GM23338 (cell line): ENCODE data around the gene ABCB6. TPM values are rescaled to one million over a fixed set of nuclear protein-coding genes. Genes with fewer than 3 reads are reported as not detected.

ENCODE experiments used
- ATAC-seq: fragments of 200-7000 bp; cut with Tn5 transposase; 3 replicates; pipeline ENCODE4 v1.9.1; 2020
- DNase-seq: peaks from one replicate; pipeline ENCODE4 v3.0.0-alpha.2; 2015; ENCODE audit warnings: low spot score
- H2AFZ ChIP-seq: fragments of 200-600 bp; sonication (generic); 2 replicates; pipeline ENCODE4 v1.8.0; 2016; ENCODE audit warnings: antibody characterized with exemption, mild to moderate bottlenecking, moderate library complexity
- H3F3A ChIP-seq: fragments of 200-600 bp; sonication (generic); replicated peaks from 2 replicates; pipeline ENCODE4 v1.8.0; 2017; ENCODE audit warnings: antibody characterized with exemption, mixed run types, low read depth
- H3K27ac ChIP-seq: fragments of 200-600 bp; sonication (generic); 2 replicates; pipeline ENCODE4 v1.6.1; 2016; ENCODE audit warnings: low read depth
- H3K27me3 ChIP-seq: fragments of 200-600 bp; sonication (generic); 2 replicates; pipeline ENCODE4 v1.8.0; 2016; ENCODE audit warnings: mild to moderate bottlenecking, mixed run types, moderate library complexity; ENCODE audit not compliant: insufficient read depth
- H3K36me3 ChIP-seq: fragments of 200-600 bp; sonication (generic); 2 replicates; pipeline ENCODE4 v1.8.0; 2016; ENCODE audit warnings: mild to moderate bottlenecking; ENCODE audit not compliant: insufficient read depth
- H3K4me1 ChIP-seq: fragments of 200-600 bp; sonication (generic); 2 replicates; pipeline ENCODE4 v1.8.0; 2016; ENCODE audit warnings: mild to moderate bottlenecking, moderate library complexity; ENCODE audit not compliant: insufficient read depth
- H3K4me2 ChIP-seq: fragments of 200-600 bp; sonication (generic); 2 replicates; pipeline ENCODE4 v1.7.1; 2017; ENCODE audit warnings: mixed run types
- H3K4me3 ChIP-seq: fragments of 200-600 bp; sonication (generic); 2 replicates; pipeline ENCODE4 v1.6.1; 2016; ENCODE audit warnings: mixed run types
- H3K79me2 ChIP-seq: fragments of 200-600 bp; sonication (generic); replicated peaks from 2 replicates; pipeline ENCODE4 v1.8.0; 2017; ENCODE audit warnings: mild to moderate bottlenecking; ENCODE audit not compliant: insufficient read depth
- H3K9me2 ChIP-seq: fragments of 200-600 bp; sonication (generic); 2 replicates; pipeline ENCODE4 v1.8.0; 2017; ENCODE audit not compliant: insufficient read depth
- H4K20me1 ChIP-seq: fragments of 200-600 bp; sonication (generic); replicated peaks from 2 replicates; pipeline ENCODE4 v1.8.0; 2017; ENCODE audit warnings: mild to moderate bottlenecking; ENCODE audit not compliant: insufficient read depth
- H3K27ac Mint-ChIP-seq: 2 replicates; pipeline ENCODE4 v1.8.0; 2020; ENCODE audit warnings: inconsistent platforms, mild to moderate bottlenecking, moderate library complexity, mixed read lengths
- H3K27me3 Mint-ChIP-seq: 3 replicates; pipeline ENCODE4 v1.8.0; 2022; ENCODE audit warnings: low read depth, mild to moderate bottlenecking, moderate library complexity, mixed read lengths, inconsistent platforms; ENCODE audit not compliant: insufficient read depth, poor library complexity
- H3K36me3 Mint-ChIP-seq: 3 replicates; pipeline ENCODE4 v1.8.0; 2021; ENCODE audit warnings: low read depth, mild to moderate bottlenecking, inconsistent platforms, moderate library complexity, mixed read lengths
- H3K4me1 Mint-ChIP-seq: 3 replicates; pipeline ENCODE4 v1.8.0; 2020; ENCODE audit warnings: mild to moderate bottlenecking, inconsistent platforms, mixed read lengths
- H3K4me3 Mint-ChIP-seq: 3 replicates; pipeline ENCODE4 v1.8.0; 2021; ENCODE audit warnings: moderate library complexity, mild to moderate bottlenecking, inconsistent platforms, mixed read lengths
- H3K9me3 Mint-ChIP-seq: 3 replicates; pipeline ENCODE4 v1.8.0; 2020; ENCODE audit warnings: moderate library complexity, mild to moderate bottlenecking, inconsistent platforms, mixed read lengths
- STAT1 ChIP-seq: IDR thresholded peaks from one replicate; pipeline ENCODE4 v1.6.1; 2016; ENCODE audit warnings: antibody characterized with exemption; ENCODE audit not compliant: unreplicated experiment
- ZNF331 ChIP-seq: fragments of 250-450 bp; sonication (Bioruptor Pico); IDR thresholded peaks from 2 replicates; pipeline ENCODE4 v1.5.0; 2020; ENCODE audit warnings: low read depth, mild to moderate bottlenecking, moderate library complexity
- polyA plus RNA-seq: library from polyadenylated mRNA; unstranded; fragments of >200 nt; fragmentation: Nextera tagmentation; extraction: Ambion mirVana; gene quantifications from 2 replicates; pipeline ENCODE4 v1.2.1, GENCODE V29; 2016
- total RNA-seq: library from RNA; depleted of rRNA; stranded (reverse); fragments of >200 nt; shearing (Covaris generic); gene quantifications from 2 replicates; pipeline ENCODE4 v1.2.3, GENCODE V29; 2014
- TF ChIP-seq, protein P1 (sequence below): fragments of 250-450 bp; sonication (Bioruptor Pico); IDR thresholded peaks from 2 replicates; pipeline ENCODE4 v1.5.0; 2020; ENCODE audit warnings: mild to moderate bottlenecking, moderate library complexity
- TF ChIP-seq, protein P2 (sequence below), 2 experiments: fragments of 200-600 bp in 1 of 2; sonication (generic) in 1 of 2; conservative IDR thresholded peaks; 2 replicates each; pipeline versions ENCODE4 v1.5.1 to v1.6.1; 2016 to 2017; ENCODE audit warnings: antibody characterized with exemption in 2 of 2, low read depth in 2 of 2, mild to moderate bottlenecking in 2 of 2, moderate library complexity in 1 of 2

ABCB6 gene
- total and polyA plus RNA-seq, 2 experiments from 2014 or later = 26.2 to 35.1 TPM

DNA sequence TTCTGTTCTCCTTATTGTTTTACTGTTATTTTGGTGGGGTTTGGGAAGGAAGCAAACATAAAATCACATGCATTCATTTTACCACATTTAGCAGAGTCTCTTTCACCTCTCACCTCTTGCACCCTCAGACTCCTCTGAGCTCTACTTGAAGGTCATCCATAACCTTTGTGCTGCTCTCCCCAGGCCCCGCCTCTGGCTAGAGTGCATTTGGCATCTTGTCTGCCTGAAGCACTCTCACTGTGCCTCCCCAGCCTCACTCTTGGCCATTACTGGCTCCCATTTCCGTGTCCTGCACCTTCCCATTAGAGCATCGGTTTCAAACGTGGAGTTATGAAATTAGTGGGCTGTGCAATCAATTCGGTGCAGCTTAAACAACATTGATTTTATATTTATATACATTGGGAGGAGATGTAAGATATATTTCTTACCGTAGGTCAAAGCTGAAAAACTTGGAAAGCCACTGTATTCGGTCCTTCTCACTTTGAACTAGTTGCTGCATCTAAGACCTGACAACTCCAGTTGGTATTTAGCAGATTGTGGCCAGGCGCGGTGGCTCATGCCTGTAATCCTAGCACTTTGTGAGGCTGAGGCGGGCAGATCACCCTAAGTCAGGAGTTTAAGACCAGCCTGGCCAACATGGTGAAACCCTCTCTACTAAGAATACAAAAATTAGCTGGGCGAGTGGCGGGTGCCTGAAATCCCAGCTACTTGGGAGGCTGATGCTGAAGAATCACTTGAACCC is 19.1 kb downstream of the ABCB6 start (continued):
- TF ChIP-seq, protein P1, sequence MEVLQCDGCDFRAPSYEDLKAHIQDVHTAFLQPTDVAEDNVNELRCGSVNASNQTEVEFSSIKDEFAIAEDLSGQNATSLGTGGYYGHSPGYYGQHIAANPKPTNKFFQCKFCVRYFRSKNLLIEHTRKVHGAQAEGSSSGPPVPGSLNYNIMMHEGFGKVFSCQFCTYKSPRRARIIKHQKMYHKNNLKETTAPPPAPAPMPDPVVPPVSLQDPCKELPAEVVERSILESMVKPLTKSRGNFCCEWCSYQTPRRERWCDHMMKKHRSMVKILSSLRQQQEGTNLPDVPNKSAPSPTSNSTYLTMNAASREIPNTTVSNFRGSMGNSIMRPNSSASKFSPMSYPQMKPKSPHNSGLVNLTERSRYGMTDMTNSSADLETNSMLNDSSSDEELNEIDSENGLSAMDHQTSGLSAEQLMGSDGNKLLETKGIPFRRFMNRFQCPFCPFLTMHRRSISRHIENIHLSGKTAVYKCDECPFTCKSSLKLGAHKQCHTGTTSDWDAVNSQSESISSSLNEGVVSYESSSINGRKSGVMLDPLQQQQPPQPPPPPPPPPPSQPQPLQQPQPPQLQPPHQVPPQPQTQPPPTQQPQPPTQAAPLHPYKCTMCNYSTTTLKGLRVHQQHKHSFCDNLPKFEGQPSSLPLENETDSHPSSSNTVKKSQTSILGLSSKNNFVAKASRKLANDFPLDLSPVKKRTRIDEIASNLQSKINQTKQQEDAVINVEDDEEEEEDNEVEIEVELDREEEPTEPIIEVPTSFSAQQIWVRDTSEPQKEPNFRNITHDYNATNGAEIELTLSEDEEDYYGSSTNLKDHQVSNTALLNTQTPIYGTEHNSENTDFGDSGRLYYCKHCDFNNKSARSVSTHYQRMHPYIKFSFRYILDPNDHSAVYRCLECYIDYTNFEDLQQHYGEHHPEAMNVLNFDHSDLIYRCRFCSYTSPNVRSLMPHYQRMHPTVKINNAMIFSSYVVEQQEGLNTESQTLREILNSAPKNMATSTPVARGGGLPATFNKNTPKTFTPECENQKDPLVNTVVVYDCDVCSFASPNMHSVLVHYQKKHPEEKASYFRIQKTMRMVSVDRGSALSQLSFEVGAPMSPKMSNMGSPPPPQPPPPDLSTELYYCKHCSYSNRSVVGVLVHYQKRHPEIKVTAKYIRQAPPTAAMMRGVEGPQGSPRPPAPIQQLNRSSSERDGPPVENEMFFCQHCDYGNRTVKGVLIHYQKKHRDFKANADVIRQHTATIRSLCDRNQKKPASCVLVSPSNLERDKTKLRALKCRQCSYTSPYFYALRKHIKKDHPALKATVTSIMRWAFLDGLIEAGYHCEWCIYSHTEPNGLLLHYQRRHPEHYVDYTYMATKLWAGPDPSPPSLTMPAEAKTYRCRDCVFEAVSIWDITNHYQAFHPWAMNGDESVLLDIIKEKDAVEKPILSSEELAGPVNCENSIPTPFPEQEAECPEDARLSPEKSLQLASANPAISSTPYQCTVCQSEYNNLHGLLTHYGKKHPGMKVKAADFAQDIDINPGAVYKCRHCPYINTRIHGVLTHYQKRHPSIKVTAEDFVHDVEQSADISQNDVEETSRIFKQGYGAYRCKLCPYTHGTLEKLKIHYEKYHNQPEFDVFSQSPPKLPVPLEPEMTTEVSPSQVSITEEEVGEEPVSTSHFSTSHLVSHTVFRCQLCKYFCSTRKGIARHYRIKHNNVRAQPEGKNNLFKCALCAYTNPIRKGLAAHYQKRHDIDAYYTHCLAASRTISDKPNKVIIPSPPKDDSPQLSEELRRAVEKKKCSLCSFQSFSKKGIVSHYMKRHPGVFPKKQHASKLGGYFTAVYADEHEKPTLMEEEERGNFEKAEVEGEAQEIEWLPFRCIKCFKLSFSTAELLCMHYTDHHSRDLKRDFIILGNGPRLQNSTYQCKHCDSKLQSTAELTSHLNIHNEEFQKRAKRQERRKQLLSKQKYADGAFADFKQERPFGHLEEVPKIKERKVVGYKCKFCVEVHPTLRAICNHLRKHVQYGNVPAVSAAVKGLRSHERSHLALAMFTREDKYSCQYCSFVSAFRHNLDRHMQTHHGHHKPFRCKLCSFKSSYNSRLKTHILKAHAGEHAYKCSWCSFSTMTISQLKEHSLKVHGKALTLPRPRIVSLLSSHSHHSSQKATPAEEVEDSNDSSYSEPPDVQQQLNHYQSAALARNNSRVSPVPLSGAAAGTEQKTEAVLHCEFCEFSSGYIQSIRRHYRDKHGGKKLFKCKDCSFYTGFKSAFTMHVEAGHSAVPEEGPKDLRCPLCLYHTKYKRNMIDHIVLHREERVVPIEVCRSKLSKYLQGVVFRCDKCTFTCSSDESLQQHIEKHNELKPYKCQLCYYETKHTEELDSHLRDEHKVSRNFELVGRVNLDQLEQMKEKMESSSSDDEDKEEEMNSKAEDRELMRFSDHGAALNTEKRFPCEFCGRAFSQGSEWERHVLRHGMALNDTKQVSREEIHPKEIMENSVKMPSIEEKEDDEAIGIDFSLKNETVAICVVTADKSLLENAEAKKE (CRISPR knock-in tag) = no peak
- no peak for TF ChIP-seq ZNF331 (CRISPR knock-in tag)
- TF ChIP-seq, protein P2, sequence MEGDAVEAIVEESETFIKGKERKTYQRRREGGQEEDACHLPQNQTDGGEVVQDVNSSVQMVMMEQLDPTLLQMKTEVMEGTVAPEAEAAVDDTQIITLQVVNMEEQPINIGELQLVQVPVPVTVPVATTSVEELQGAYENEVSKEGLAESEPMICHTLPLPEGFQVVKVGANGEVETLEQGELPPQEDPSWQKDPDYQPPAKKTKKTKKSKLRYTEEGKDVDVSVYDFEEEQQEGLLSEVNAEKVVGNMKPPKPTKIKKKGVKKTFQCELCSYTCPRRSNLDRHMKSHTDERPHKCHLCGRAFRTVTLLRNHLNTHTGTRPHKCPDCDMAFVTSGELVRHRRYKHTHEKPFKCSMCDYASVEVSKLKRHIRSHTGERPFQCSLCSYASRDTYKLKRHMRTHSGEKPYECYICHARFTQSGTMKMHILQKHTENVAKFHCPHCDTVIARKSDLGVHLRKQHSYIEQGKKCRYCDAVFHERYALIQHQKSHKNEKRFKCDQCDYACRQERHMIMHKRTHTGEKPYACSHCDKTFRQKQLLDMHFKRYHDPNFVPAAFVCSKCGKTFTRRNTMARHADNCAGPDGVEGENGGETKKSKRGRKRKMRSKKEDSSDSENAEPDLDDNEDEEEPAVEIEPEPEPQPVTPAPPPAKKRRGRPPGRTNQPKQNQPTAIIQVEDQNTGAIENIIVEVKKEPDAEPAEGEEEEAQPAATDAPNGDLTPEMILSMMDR (conservative IDR thresholded peaks at IDR 0.05; ENCODE audit: low read depth in 2 of 2) = no peak

DNA sequence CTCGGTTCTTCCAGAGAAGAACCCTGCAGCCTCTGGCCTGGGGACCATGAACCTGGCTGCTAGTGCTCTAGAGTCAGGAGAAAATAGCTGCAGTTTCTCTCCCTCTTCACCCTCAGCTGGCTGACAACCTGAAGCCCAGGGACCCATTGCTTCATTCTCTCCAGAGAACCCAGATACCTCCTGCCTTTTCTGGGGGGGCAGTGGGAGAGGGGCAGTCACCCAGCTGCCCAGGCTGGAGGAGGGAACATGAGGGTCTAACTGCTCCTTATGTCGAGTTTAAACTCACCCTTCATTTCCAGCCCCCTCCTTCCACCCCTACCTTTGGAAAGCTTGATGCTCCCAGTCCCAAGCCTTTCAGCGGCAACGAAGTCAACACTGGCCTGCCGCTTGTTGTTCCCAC is 19.8 kb downstream of the ABCB6 start:
- H3K27me3 ChIP-seq = no peaks in the 10 kb centered on the region
- peaks cover 6% of the 10 kb centered on the region; the same call in 1 of the 3 replicates for H3K9me3 Mint-ChIP-seq
- H3K4me1 ChIP-seq = no peaks in the 10 kb centered on the region; the same call in 1 of the 2 replicates
- H3K27ac ChIP-seq = no peak overlapping the region
- H3K27me3 Mint-ChIP-seq = peaks cover 10% of the 10 kb centered on the region
- no peaks in the 10 kb centered on the region for H3K79me2 ChIP-seq
- H3K36me3 ChIP-seq = no peaks in the 10 kb centered on the region
- H3K4me2 ChIP-seq = no peak overlapping the region
- no peaks in the 10 kb centered on the region for H4K20me1 ChIP-seq
- H3K4me3 Mint-ChIP-seq = no peak overlapping the region
- no peaks in the 10 kb centered on the region for H3F3A ChIP-seq
- H3K9me2 ChIP-seq = no peaks in the 10 kb centered on the region
- no peak for ATAC-seq
- H3K4me1 Mint-ChIP-seq = peaks cover 10% of the 10 kb centered on the region; the same call in 2 of the 3 replicates
- TF ChIP-seq STAT1 = no peak
- no peak overlapping the region for H2AFZ ChIP-seq
- H3K36me3 Mint-ChIP-seq = no peaks in the 10 kb centered on the region
- H3K4me3 ChIP-seq = no peak overlapping the region
- H3K27ac Mint-ChIP-seq = no peak overlapping the region
- DNase-seq = no peak
